Mesothelial cell of epicardium (in vitro differentiated cells): ENCODE results near the gene STYXL2. TPM values are rescaled to one million over a fixed set of nuclear protein-coding genes. Genes with fewer than 3 reads are reported as not detected.

Experiments used
- DNase-seq, 2 experiments: peaks; one replicate each; pipeline ENCODE4 v3.0.0; 2021; ENCODE audit warnings: low spot score in 2 of 2; ENCODE audit not compliant: unreplicated experiment in 2 of 2
- H3K27ac Mint-ChIP-seq: 2 replicates; pipeline ENCODE4 v1.8.0; 2021; ENCODE audit warnings: mixed read lengths
- H3K27me3 Mint-ChIP-seq: 2 replicates; pipeline ENCODE4 v1.8.0; 2021; ENCODE audit warnings: low read depth, mixed read lengths
- H3K36me3 Mint-ChIP-seq: 2 replicates; pipeline ENCODE4 v1.8.0; 2021; ENCODE audit warnings: mixed read lengths
- H3K4me1 Mint-ChIP-seq: 2 replicates; pipeline ENCODE4 v1.8.0; 2021; ENCODE audit warnings: mixed read lengths
- H3K4me3 Mint-ChIP-seq: 2 replicates; pipeline ENCODE4 v1.8.0; 2021; ENCODE audit warnings: mild to moderate bottlenecking, moderate library complexity, mixed read lengths
- H3K9me3 Mint-ChIP-seq: 2 replicates; pipeline ENCODE4 v1.8.0; 2021; ENCODE audit warnings: mixed read lengths
- CTCF ChIP-seq: fragments of 200-600 bp; sonication (generic); IDR thresholded peaks from one replicate; pipeline ENCODE4 v1.5.0; 2021; ENCODE audit warnings: antibody characterized with exemption; ENCODE audit not compliant: unreplicated experiment
- total RNA-seq: library from RNA; stranded (reverse); gene quantifications from 3 replicates; pipeline ENCODE4 v1.2.1, GENCODE V29; 2021

STYXL2 gene
- total RNA-seq, 1 donor from 2014 or later, result 0.18 TPM

DNA sequence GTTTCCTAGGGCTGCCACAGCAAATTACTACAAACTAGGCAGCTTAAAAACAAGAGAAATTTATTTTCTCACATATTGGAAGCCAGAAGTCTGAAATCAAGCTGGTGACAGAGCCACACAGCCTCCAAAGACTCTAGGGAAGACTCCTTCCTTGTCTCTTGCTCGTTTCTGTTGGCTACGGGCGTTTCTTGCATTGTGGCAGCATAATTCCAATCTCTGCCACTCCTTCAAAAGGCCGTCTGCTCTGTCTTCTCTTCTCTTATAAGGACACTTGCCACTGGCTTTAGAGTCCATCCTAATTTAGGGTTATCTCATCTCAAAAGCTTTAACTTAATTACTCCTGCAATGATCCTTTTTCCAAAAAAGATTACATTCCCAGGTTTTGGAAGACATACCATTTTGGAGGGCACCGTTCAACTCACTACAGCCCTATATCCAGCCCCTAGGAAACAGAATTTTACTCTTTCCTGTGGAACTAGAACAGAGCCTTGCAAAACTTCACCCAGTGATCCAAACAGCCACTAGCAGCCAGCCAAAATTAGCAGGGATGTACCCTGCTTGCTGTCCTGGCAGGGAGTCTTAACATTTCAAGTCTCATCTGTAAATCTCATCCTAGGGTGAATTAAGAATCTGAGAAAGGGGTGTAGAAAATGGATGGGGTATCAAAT, 9.2 kb downstream of the STYXL2 start:
- no peak overlapping the region for H3K27ac Mint-ChIP-seq
- TF ChIP-seq CTCF, result no peak

GRCh38 chr1:167104256-167104633, 10.4 kb downstream of the STYXL2 start:
- DNase-seq, result no peak
- H3K27ac Mint-ChIP-seq, result no peak overlapping the region
- peaks cover 7% of the 10 kb centered on the region for H3K9me3 Mint-ChIP-seq
- H3K4me3 Mint-ChIP-seq, result no peak overlapping the region
- H3K36me3 Mint-ChIP-seq, result no peaks in the 10 kb centered on the region
- H3K27me3 Mint-ChIP-seq, result no peaks in the 10 kb centered on the region
- TF ChIP-seq CTCF, result no peak
- peaks cover 18% of the 10 kb centered on the region for H3K4me1 Mint-ChIP-seq

More for the DNA sequence above, 9.2 kb downstream of the STYXL2 start:
- Mint-ChIP-seq H3K27me3 (no peaks in the 10 kb centered on the region), H3K9me3 (peaks cover 9% of the 10 kb centered on the region), H3K4me3 (no peak overlapping the region), H3K4me1 (peaks cover 11% of the 10 kb centered on the region), H3K36me3 (no peaks in the 10 kb centered on the region)
- DNase-seq, result no peak

DNA sequence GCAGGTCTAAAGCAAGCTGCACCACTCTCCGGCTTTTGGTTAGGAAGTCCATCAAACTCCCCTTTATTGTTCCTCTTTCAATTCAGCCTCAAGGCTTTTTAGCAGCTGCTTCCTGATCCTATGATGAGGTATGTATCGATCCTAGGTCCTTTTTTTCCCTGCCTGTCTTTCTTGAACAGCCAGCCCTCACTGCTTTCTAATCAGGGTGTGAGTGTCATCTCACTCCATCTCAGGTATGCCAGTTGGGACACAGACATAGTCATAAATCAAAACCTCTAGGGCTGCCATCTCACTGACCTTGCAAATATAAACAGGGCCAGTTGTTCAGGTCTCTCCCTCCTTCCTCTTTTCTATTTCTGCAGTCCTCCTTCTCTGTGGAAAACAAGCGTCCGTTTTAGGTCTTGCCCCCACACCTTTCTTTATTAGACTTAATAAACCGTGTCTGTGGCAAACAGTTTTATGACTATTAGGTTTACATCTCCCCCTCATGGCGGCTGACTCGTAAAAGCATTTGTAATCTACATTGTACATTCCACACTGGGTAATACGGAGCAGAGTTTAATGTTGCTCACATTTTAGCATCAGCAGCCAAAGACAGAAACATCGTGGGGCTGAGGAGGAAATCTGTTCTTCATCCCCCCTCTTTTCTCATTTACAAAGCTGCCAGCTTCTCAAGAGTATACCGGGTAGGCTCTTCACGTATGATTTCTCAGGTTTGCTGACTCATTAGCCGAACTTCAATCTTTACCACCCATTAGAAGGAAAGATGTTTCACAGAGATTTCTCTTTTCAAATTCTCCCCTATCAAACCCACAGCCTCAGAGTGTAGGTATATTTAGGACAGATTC, 11.6 kb downstream of the STYXL2 start:
- H3K27me3 Mint-ChIP-seq, result no peaks in the 10 kb centered on the region
- H3K4me3 Mint-ChIP-seq, result no peak overlapping the region
- no peak for DNase-seq
- no peak overlapping the region for H3K27ac Mint-ChIP-seq
- H3K4me1 Mint-ChIP-seq, result peaks cover 20% of the 10 kb centered on the region
- H3K9me3 Mint-ChIP-seq, result peaks cover 7% of the 10 kb centered on the region
- TF ChIP-seq CTCF, result no peak
- no peaks in the 10 kb centered on the region for H3K36me3 Mint-ChIP-seq

GRCh38 chr1:167106119-167106461, 12.2 kb downstream of the STYXL2 start:
- Mint-ChIP-seq H3K9me3 (peaks cover 13% of the 10 kb centered on the region), H3K36me3 (no peaks in the 10 kb centered on the region), H3K27me3 (no peaks in the 10 kb centered on the region), H3K4me1 (peaks cover 20% of the 10 kb centered on the region), H3K27ac (no peak overlapping the region), H3K4me3 (no peak overlapping the region)
- DNase-seq, result no peak
- TF ChIP-seq CTCF, result no peak

DNA sequence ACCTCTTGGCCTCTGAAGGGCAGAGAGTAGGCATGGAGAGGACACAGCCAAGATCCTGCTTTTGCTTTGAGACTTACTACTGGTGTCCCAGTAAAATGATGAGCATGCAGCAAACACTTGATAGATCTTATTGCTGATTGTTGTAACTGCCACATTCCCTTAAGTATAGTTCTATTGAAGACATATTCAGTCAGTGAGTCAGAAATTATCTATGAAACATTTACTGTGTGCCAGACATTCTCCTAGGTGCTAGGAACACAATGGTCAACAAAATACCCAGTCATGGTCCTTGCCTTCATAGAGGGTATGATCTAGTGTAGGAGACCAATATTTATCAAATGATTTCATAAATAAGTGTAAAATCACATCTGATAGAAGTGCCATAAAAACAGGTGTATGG, 13.6 kb downstream of the STYXL2 start:
- H3K27ac Mint-ChIP-seq, result no peak overlapping the region
- peaks cover 18% of the 10 kb centered on the region for H3K9me3 Mint-ChIP-seq
- TF ChIP-seq CTCF, result no peak
- DNase-seq, result no peak
- H3K4me3 Mint-ChIP-seq, result no peak overlapping the region
- H3K36me3 Mint-ChIP-seq, result no peaks in the 10 kb centered on the region
- no peaks in the 10 kb centered on the region for H3K27me3 Mint-ChIP-seq
- peaks cover 20% of the 10 kb centered on the region for H3K4me1 Mint-ChIP-seq
